ENCODE results near the gene GPRC5C.

DNA sequence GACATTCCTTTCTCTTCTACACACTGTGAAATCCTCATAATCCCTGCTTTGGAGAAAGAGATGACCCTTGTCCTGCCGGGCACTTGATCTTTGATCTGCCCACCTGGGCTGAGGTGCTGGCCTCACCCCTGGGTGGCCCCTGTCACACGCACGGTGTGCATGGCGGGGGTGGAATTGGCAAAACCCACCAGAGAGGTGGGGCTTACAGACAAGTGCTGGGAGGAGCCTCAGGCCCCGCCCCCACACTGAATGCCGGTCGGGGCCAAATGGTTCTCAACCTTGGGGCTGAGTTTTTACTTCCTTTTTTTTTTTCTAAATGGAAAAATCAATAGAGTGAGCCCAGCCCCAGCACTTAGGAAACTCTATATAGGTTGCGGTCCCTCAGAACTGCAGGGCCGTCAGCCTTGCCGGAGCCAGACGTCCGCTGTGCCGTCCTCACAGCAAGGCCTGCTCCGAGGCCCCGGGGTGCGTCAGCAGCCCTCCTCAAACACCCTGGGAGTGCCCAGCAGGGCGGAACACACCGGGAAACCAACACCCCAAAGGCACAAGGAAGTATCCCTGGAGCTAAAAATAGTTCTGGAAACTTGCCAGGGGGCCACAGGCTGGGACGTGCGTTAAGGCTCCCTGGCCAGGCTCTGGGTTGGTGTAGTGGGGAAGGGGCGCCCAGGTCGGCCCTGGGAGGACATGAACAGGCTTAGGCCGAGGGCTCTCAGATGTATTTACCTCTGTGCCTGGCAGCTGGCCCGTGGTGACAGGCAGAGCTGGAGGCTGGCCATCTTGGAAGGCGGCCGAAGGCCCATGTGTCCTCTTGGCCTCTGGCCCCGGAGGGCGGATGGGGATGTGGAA, 11.0 kb downstream of the GPRC5C start:
- TF ChIP-seq, protein P1, sequence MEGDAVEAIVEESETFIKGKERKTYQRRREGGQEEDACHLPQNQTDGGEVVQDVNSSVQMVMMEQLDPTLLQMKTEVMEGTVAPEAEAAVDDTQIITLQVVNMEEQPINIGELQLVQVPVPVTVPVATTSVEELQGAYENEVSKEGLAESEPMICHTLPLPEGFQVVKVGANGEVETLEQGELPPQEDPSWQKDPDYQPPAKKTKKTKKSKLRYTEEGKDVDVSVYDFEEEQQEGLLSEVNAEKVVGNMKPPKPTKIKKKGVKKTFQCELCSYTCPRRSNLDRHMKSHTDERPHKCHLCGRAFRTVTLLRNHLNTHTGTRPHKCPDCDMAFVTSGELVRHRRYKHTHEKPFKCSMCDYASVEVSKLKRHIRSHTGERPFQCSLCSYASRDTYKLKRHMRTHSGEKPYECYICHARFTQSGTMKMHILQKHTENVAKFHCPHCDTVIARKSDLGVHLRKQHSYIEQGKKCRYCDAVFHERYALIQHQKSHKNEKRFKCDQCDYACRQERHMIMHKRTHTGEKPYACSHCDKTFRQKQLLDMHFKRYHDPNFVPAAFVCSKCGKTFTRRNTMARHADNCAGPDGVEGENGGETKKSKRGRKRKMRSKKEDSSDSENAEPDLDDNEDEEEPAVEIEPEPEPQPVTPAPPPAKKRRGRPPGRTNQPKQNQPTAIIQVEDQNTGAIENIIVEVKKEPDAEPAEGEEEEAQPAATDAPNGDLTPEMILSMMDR (IDR thresholded peaks at IDR 0.05; ENCODE audit: extremely low read depth in 1 of 2, insufficient read depth in 1 of 2, low read depth in 1 of 2, low read length in 2 of 2): no peak
- TF ChIP-seq POLR2AphosphoS5 (IDR thresholded peaks at IDR 0.05; ENCODE audit: insufficient read depth, low read depth, low read length) (no peak), POLR2A (IDR thresholded peaks at IDR 0.05; ENCODE audit: low read depth, low read length) (no peak), EZH2 (IDR thresholded peaks at IDR 0.05; ENCODE audit: borderline replicate concordance, low read depth, low read length, severe bottlenecking) (no peak)
- TF ChIP-seq, protein P2, sequence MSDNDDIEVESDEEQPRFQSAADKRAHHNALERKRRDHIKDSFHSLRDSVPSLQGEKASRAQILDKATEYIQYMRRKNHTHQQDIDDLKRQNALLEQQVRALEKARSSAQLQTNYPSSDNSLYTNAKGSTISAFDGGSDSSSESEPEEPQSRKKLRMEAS (IDR thresholded peaks at IDR 0.05; ENCODE audit: insufficient read depth, insufficient read length): no peak
